Bronchial epithelial cell (primary cell): ENCODE measurements around the gene ROMO1. TPM values are rescaled to one million over a fixed set of nuclear protein-coding genes. Genes with fewer than 3 reads are reported as not detected.

Source experiments
- DNase-seq: peaks from one replicate; pipeline ENCODE4 v3.0.0-alpha.2; 2010; ENCODE audit warnings: low read depth
- FAIRE-seq: peaks from 2 replicates; lab custom pipeline; 2011; peaks lifted over from hg19 to GRCh38; lab: Jason Lieb, UNC
- H3K27me3 ChIP-seq: 2 replicates; pipeline ENCODE4 v1.5.1; 2011; ENCODE audit warnings: low read length; ENCODE audit not compliant: control insufficient read depth, insufficient read depth
- H3K36me3 ChIP-seq: 2 replicates; pipeline ENCODE4 v1.5.1; 2011; ENCODE audit warnings: low read length; ENCODE audit not compliant: control insufficient read depth, insufficient read depth
- H3K4me3 ChIP-seq: 2 replicates; pipeline ENCODE4 v1.5.1; 2011; ENCODE audit warnings: mild to moderate bottlenecking, low read depth, low read length, control low read depth
- CTCF ChIP-seq: IDR thresholded peaks from 2 replicates; pipeline ENCODE4 v1.5.1; 2011; ENCODE audit warnings: mild to moderate bottlenecking, moderate library complexity, low read length, control low read depth, inconsistent platforms; ENCODE audit not compliant: insufficient read depth, severe bottlenecking
- total RNA-seq: library from RNA; depleted of rRNA; stranded (reverse); fragments of >200 nt; gene quantifications from 2 replicates; pipeline ENCODE4 v1.2.1, GENCODE V29; 2014

The ROMO1 gene
- total RNA-seq, 1 donor from 2014 or later: 165 TPM

- H3K36me3 ChIP-seq: peaks cover 20% of the 10 kb centered on the region
- TF ChIP-seq CTCF: no peak
- no peak overlapping the region for H3K4me3 ChIP-seq
- FAIRE-seq: no peak
- no peaks in the 10 kb centered on the region for H3K27me3 ChIP-seq
- no peak for DNase-seq
These were observed 45.3 kb upstream of the ROMO1 start for GRCh38 chr20:35653893-35654292.

GRCh38 chr20:35654415-35654814, 44.8 kb upstream of the ROMO1 start:
- peaks cover 20% of the 10 kb centered on the region for H3K36me3 ChIP-seq
- H3K27me3 ChIP-seq: no peaks in the 10 kb centered on the region
- DNase-seq (no peak), FAIRE-seq (no peak)
- no peak overlapping the region for H3K4me3 ChIP-seq
- TF ChIP-seq CTCF: no peak

- H3K36me3 ChIP-seq: peaks cover 19% of the 10 kb centered on the region
- FAIRE-seq: no peak
- H3K4me3 ChIP-seq: no peak overlapping the region
- no peaks in the 10 kb centered on the region for H3K27me3 ChIP-seq
- TF ChIP-seq CTCF: no peak
- no peak for DNase-seq
These were observed 41.9 kb upstream of the ROMO1 start for GRCh38 chr20:35657271-35657670.

GRCh38 chr20:35660122-35660937, 38.9 kb upstream of the ROMO1 start:
- H3K4me3 ChIP-seq: no peak overlapping the region
- H3K36me3 ChIP-seq: no peaks in the 10 kb centered on the region
- FAIRE-seq: no peak
- no peak for TF ChIP-seq CTCF
- no peak for DNase-seq
- H3K27me3 ChIP-seq: no peaks in the 10 kb centered on the region

GRCh38 chr20:35661053-35661452, 38.2 kb upstream of the ROMO1 start:
- TF ChIP-seq CTCF: no peak
- Histone ChIP-seq H3K36me3 (no peaks in the 10 kb centered on the region), H3K27me3 (no peaks in the 10 kb centered on the region), H3K4me3 (no peak overlapping the region)
- DNase-seq (peak; percentile 73), FAIRE-seq (no peak)
